WTC11 (cell line): ENCODE data around the gene ITPK1. TPM values are rescaled to one million over a fixed set of nuclear protein-coding genes. Genes with fewer than 3 reads are reported as not detected.
A peak's percentile ranks its signal among the peaks of the same experiment; 100 is the strongest.

Experiments used
- ATAC-seq: fragments of 200-7000 bp; cut with Tn5 transposase; 2 replicates; pipeline ENCODE4 v1.10.0; 2021; ENCODE audit warnings: mild to moderate bottlenecking, moderate library complexity
- CTCF ChIA-PET: fragments of 300-600 bp; sonication (Branson Sonifier 250); formaldehyde crosslinking; loops from one replicate; lab custom pipeline; 2021; ENCODE audit warnings: antibody characterized with exemption; lab: Charles Lee
- POLR2A ChIA-PET: fragments of 350-600 bp; sonication (Branson Sonifier 250); formaldehyde crosslinking; loops from one replicate; lab custom pipeline; 2021; ENCODE audit warnings: antibody characterized with exemption; lab: Charles Lee
- DNase-seq: peaks from one replicate; pipeline ENCODE4 v3.0.0; 2021; ENCODE audit warnings: low spot score
- H3K27ac Mint-ChIP-seq: 2 replicates; pipeline ENCODE4 v1.8.0; 2021; ENCODE audit warnings: mixed read lengths
- H3K27me3 Mint-ChIP-seq: 2 replicates; pipeline ENCODE4 v1.8.0; 2021; ENCODE audit warnings: low read depth, mild to moderate bottlenecking, moderate library complexity, mixed read lengths
- H3K36me3 Mint-ChIP-seq: 2 replicates; pipeline ENCODE4 v1.8.0; 2021; ENCODE audit warnings: mixed read lengths
- H3K4me1 Mint-ChIP-seq: 2 replicates; pipeline ENCODE4 v1.8.0; 2022; ENCODE audit warnings: mixed read lengths
- H3K4me3 Mint-ChIP-seq: 2 replicates; pipeline ENCODE4 v1.8.0; 2021; ENCODE audit warnings: mild to moderate bottlenecking, moderate library complexity, mixed read lengths
- H3K9me3 Mint-ChIP-seq: 2 replicates; pipeline ENCODE4 v1.8.0; 2021; ENCODE audit warnings: mixed read lengths
- ARID4B ChIP-seq: sonication (generic); formaldehyde crosslinking; IDR thresholded peaks from 2 replicates; pipeline ENCODE4 v1.8.0; 2023; ENCODE audit warnings: missing genetic modification reagents, mild to moderate bottlenecking, borderline replicate concordance
- CREB1 ChIP-seq: sonication (generic); formaldehyde crosslinking; IDR thresholded peaks from 2 replicates; pipeline ENCODE4 v1.8.0; 2023; ENCODE audit warnings: mild to moderate bottlenecking, missing genetic modification reagents
- ELF4 ChIP-seq: sonication (generic); formaldehyde crosslinking; IDR thresholded peaks from 2 replicates; pipeline ENCODE4 v1.8.1; 2022; ENCODE audit warnings: low read depth, mild to moderate bottlenecking, moderate library complexity, missing genetic modification reagents
- HMGA2 ChIP-seq: fragments of 250-450 bp; sonication (Bioruptor Pico); IDR thresholded peaks from 2 replicates; pipeline ENCODE4 v1.4.0; 2021; ENCODE audit warnings: mild to moderate bottlenecking, moderate library complexity
- HMGXB4 ChIP-seq: sonication (generic); formaldehyde crosslinking; IDR thresholded peaks from 2 replicates; pipeline ENCODE4 v1.8.1; 2023; ENCODE audit warnings: mild to moderate bottlenecking, moderate library complexity, missing genetic modification reagents
- IRF1 ChIP-seq: sonication (generic); formaldehyde crosslinking; IDR thresholded peaks from 2 replicates; pipeline ENCODE4 v1.8.0; 2023; ENCODE audit warnings: missing genetic modification reagents
- NFATC4 ChIP-seq: fragments of 250-450 bp; sonication (Bioruptor Pico); IDR thresholded peaks from 2 replicates; pipeline ENCODE4 v1.9.0; 2021; ENCODE audit warnings: mild to moderate bottlenecking
- NFYB ChIP-seq: sonication (generic); formaldehyde crosslinking; conservative IDR thresholded peaks from 2 replicates; pipeline ENCODE4 v1.8.0; 2022; ENCODE audit warnings: low read depth, missing genetic modification reagents
- NR1H2 ChIP-seq: sonication (generic); formaldehyde crosslinking; IDR thresholded peaks from 2 replicates; pipeline ENCODE4 v1.9.0; 2021; ENCODE audit warnings: mild to moderate bottlenecking, moderate library complexity, missing genetic modification reagents
- NR2C2 ChIP-seq: sonication (generic); formaldehyde crosslinking; IDR thresholded peaks from 2 replicates; pipeline ENCODE4 v1.8.0; 2022; ENCODE audit warnings: mild to moderate bottlenecking, missing genetic modification reagents
- NR3C1 ChIP-seq: sonication (generic); formaldehyde crosslinking; conservative IDR thresholded peaks from 2 replicates; pipeline ENCODE4 v1.8.1; 2023; ENCODE audit warnings: low read depth, mild to moderate bottlenecking, missing genetic modification reagents
- PREB ChIP-seq: sonication (generic); formaldehyde crosslinking; IDR thresholded peaks from 2 replicates; pipeline ENCODE4 v1.8.1; 2022; ENCODE audit warnings: mild to moderate bottlenecking, missing genetic modification reagents, moderate library complexity, borderline replicate concordance
- ZBTB43 ChIP-seq: sonication (generic); formaldehyde crosslinking; IDR thresholded peaks from 2 replicates; pipeline ENCODE4 v1.8.1; 2023; ENCODE audit warnings: mild to moderate bottlenecking, missing genetic modification reagents
- ZNF263 ChIP-seq: sonication (generic); formaldehyde crosslinking; IDR thresholded peaks from 2 replicates; pipeline ENCODE4 v1.8.1; 2022; ENCODE audit warnings: low read depth, mild to moderate bottlenecking, moderate library complexity, missing genetic modification reagents
- ZNF416 ChIP-seq: fragments of 250-450 bp; sonication (Bioruptor Pico); IDR thresholded peaks from 2 replicates; pipeline ENCODE4 v1.9.0; 2021; ENCODE audit warnings: mild to moderate bottlenecking, inconsistent platforms
- ZNF671 ChIP-seq: fragments of 250-450 bp; sonication (Bioruptor Pico); IDR thresholded peaks from 2 replicates; pipeline ENCODE4 v1.8.0; 2021; ENCODE audit warnings: mild to moderate bottlenecking
- total RNA-seq: library from RNA; stranded (reverse); gene quantifications from 3 replicates; pipeline ENCODE4 v1.2.3, GENCODE V29; 2021

ITPK1 gene
- total RNA-seq, 1 experiment from 2014 or later = 144 TPM

- no peak for TF ChIP-seq ZNF416 (CRISPR knock-in tag)
- TF ChIP-seq ARID4B (CRISPR knock-in tag) = no peak
These were observed 191.5 kb downstream of the ITPK1 start (continued) for GRCh38 chr14:92924247-92924646.

GRCh38 chr14:92923744-92924103 lies 192.0 kb downstream of the ITPK1 start:
- DNase-seq (no peak), ATAC-seq (no peak)
- Mint-ChIP-seq H3K27me3 (peaks cover 75% of the 10 kb centered on the region), H3K4me1 (peaks cover 23% of the 10 kb centered on the region), H3K36me3 (no peaks in the 10 kb centered on the region), H3K4me3 (peak overlapping the region; percentile 64), H3K9me3 (no peaks in the 10 kb centered on the region), H3K27ac (no peak overlapping the region)
- TF ChIP-seq NR1H2 (CRISPR knock-in tag) (no peak), NR2C2 (no peak), ZNF263 (no peak; the same call in 1 of the 2 replicates), NR3C1 (CRISPR knock-in tag) (no peak), HMGXB4 (CRISPR knock-in tag) (no peak), ZNF671 (CRISPR knock-in tag) (no peak), HMGA2 (no peak), IRF1 (CRISPR knock-in tag) (no peak), ZBTB43 (CRISPR knock-in tag) (no peak), NFATC4 (CRISPR knock-in tag) (no peak), ELF4 (CRISPR knock-in tag) (no peak), CREB1 (no peak), NFYB (CRISPR knock-in tag) (no peak), PREB (CRISPR knock-in tag) (no peak)
- ChIA-PET POLR2A (interaction anchor here (0.6 kb wide), 1 partner anchor 279 kb away, joined by 3 read pairs; no protein-coding TSS in a partner anchor), CTCF (interaction anchor here (0.8 to 1.1 kb wide), 2 partner anchors 9 to 283 kb away, joined by 3 to 4 read pairs; partner anchors contain the start of genes GON7 and UBR7)
